GM12892 (cell line): ENCODE data around the gene DHX15.

Source experiments
- POLR2A ChIP-seq: IDR thresholded peaks from 2 replicates; pipeline ENCODE4 v1.6.1; 2011; ENCODE audit warnings: low read depth, low read length, control low read depth
- POLR2AphosphoS5 ChIP-seq: IDR thresholded peaks from 2 replicates; pipeline ENCODE4 v1.6.1; 2011; ENCODE audit warnings: low read depth, low read length, control low read depth
- TAF1 ChIP-seq: IDR thresholded peaks from 2 replicates; pipeline ENCODE4 v1.6.1; 2011; ENCODE audit warnings: low read depth, mild to moderate bottlenecking, control low read depth, low read length, borderline replicate concordance

DNA sequence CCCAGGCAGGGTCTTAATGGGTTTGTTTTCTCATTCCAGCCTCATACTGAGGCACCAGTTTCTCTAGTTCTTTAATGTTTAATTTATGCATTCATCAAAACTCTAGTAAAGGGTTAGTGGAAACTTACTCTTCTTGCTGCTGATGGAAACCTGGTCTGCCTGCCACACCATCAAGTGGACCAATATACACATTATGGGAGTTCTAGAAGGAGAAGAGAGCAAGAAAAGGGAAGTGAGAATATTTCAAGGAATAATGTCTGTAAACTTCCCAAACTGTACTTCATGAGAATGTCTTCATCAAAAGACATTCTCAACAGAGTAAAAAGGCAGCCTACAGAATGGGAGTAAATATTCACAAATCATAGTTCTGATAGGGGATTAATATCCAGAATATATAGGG, 20.9 kb upstream of the DHX15 start:
- TF ChIP-seq TAF1 (no peak), POLR2A (no peak), POLR2AphosphoS5 (no peak)
